ENCODE data around the gene AP4M1.

Gene AP4M1

GRCh38 chr7:100153708-100154535 is 52.5 kb downstream of the AP4M1 start:
- TF ChIP-seq CSRNP3 (CRISPR knock-in tag; IDR thresholded peaks at IDR 0.05) = no peak
- no peak for TF ChIP-seq ZC3H10 (CRISPR knock-in tag; IDR thresholded peaks at IDR 0.05)
- no peak for TF ChIP-seq TCF4 (CRISPR knock-in tag; IDR thresholded peaks at IDR 0.05; ENCODE audit: borderline replicate concordance)
- TF ChIP-seq ESRRG (CRISPR knock-in tag; IDR thresholded peaks at IDR 0.05) = no peak
- no peak for TF ChIP-seq TOX (CRISPR knock-in tag; IDR thresholded peaks at IDR 0.05; ENCODE audit: borderline replicate concordance)
- TF ChIP-seq PPARA (CRISPR knock-in tag; IDR thresholded peaks at IDR 0.05; ENCODE audit: borderline replicate concordance) = no peak

GRCh38 chr7:100154651-100155491 is 53.4 kb downstream of the AP4M1 start:
- no peak for TF ChIP-seq BACH2 (CRISPR knock-in tag; IDR thresholded peaks at IDR 0.05; ENCODE audit: borderline replicate concordance)
- TF ChIP-seq ZNF70 (CRISPR knock-in tag; IDR thresholded peaks at IDR 0.05) = no peak
- TF ChIP-seq ZNF8 (CRISPR knock-in tag; IDR thresholded peaks at IDR 0.05) = no peak
- TF ChIP-seq ESRRG (CRISPR knock-in tag; IDR thresholded peaks at IDR 0.05) = no peak
- no peak for TF ChIP-seq TCF4 (CRISPR knock-in tag; IDR thresholded peaks at IDR 0.05; ENCODE audit: borderline replicate concordance)
- TF ChIP-seq ZNF565 (CRISPR knock-in tag; conservative IDR thresholded peaks at IDR 0.05; ENCODE audit: low read depth) = no peak
- no peak for TF ChIP-seq TOX (CRISPR knock-in tag; IDR thresholded peaks at IDR 0.05; ENCODE audit: borderline replicate concordance)
- TF ChIP-seq POU6F1 (CRISPR knock-in tag; IDR thresholded peaks at IDR 0.05; ENCODE audit: borderline replicate concordance, low read depth) = no peak
- TF ChIP-seq ZFP30 (CRISPR knock-in tag; IDR thresholded peaks at IDR 0.05) = no peak
- TF ChIP-seq RARB (CRISPR knock-in tag; IDR thresholded peaks at IDR 0.05) = no peak
- no peak for TF ChIP-seq CSRNP3 (CRISPR knock-in tag; IDR thresholded peaks at IDR 0.05)
- TF ChIP-seq PATZ1 (CRISPR knock-in tag; IDR thresholded peaks at IDR 0.05; ENCODE audit: borderline replicate concordance) = no peak

More at GRCh38 chr7:100153708-100154535, 52.5 kb downstream of the AP4M1 start:
- no peak for ATAC-seq

GRCh38 chr7:100155553-100156317 is 54.3 kb downstream of the AP4M1 start:
- ATAC-seq = no peak
- no peak for TF ChIP-seq ISL1 (CRISPR knock-in tag; IDR thresholded peaks at IDR 0.05)
- no peak for TF ChIP-seq TOX (CRISPR knock-in tag; IDR thresholded peaks at IDR 0.05; ENCODE audit: borderline replicate concordance)
- TF ChIP-seq CSDC2 (CRISPR knock-in tag; IDR thresholded peaks at IDR 0.05) = no peak
- TF ChIP-seq CSRNP3 (CRISPR knock-in tag; IDR thresholded peaks at IDR 0.05) = no peak
- TF ChIP-seq ARNTL (CRISPR knock-in tag; IDR thresholded peaks at IDR 0.05; ENCODE audit: borderline replicate concordance, low read depth) = no peak
- TF ChIP-seq ZFP30 (CRISPR knock-in tag; IDR thresholded peaks at IDR 0.05) = no peak
- TF ChIP-seq TCF4 (CRISPR knock-in tag; IDR thresholded peaks at IDR 0.05; ENCODE audit: borderline replicate concordance) = no peak
- no peak for TF ChIP-seq CREB5 (CRISPR knock-in tag; IDR thresholded peaks at IDR 0.05; ENCODE audit: low read depth)
- TF ChIP-seq ZNF565 (CRISPR knock-in tag; conservative IDR thresholded peaks at IDR 0.05; ENCODE audit: low read depth) = no peak

More at GRCh38 chr7:100154651-100155491, 53.4 kb downstream of the AP4M1 start:
- ATAC-seq = no peak
